Measurements from ENCODE around the gene DRG2.

Gene DRG2

DNA sequence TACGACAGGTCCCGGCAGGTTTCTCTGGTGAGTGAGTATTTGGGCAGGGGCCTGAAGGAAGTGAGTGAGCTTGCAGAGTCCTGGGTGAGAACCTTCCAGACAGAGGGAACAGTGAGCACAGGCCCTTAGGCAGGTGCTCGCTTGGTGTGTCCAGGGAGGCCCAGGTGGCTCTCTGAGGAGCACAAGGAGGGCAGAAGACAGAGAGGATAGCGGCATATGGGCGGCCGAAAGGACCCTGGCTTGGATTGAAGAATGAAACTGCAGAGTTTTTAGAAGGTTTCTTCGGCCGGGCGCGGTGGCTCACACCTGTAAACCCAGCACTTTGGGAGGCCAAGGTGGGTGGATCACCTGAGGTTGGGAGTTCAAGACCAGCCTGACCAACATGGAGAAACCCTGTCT is 6.7 kb downstream of the DRG2 start:
- H3K4me3 ChIP-seq (ENCODE audit: low read depth, low read length): no peak overlapping the region
- DNase-seq (ENCODE audit: low read depth): no peak
- TF ChIP-seq, protein P1, sequence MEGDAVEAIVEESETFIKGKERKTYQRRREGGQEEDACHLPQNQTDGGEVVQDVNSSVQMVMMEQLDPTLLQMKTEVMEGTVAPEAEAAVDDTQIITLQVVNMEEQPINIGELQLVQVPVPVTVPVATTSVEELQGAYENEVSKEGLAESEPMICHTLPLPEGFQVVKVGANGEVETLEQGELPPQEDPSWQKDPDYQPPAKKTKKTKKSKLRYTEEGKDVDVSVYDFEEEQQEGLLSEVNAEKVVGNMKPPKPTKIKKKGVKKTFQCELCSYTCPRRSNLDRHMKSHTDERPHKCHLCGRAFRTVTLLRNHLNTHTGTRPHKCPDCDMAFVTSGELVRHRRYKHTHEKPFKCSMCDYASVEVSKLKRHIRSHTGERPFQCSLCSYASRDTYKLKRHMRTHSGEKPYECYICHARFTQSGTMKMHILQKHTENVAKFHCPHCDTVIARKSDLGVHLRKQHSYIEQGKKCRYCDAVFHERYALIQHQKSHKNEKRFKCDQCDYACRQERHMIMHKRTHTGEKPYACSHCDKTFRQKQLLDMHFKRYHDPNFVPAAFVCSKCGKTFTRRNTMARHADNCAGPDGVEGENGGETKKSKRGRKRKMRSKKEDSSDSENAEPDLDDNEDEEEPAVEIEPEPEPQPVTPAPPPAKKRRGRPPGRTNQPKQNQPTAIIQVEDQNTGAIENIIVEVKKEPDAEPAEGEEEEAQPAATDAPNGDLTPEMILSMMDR (IDR thresholded peaks at IDR 0.05; ENCODE audit: insufficient read depth, low read depth, low read length, missing control alignments): no peak

DNA sequence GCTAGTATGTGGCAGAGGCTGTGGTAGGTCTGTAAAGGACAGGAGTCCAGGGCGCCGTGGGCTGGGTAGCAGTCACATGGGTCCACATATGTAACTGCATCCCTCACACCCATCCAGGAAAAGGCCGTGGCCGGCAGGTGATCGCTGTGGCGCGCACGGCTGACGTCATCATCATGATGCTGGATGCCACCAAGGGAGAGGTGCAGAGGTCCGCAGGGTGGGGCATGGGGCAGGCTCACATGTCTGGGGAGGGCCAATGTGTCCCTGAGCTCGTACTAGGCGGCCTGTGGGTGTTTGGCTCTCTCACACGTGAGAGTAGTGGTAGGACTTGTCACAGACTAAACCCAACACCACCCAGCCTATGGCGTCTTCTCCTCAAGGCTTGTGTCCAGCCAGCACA is 11.8 kb downstream of the DRG2 start:
- H3K4me3 ChIP-seq (ENCODE audit: low read depth, low read length): no peak overlapping the region
- TF ChIP-seq, protein P1 (IDR thresholded peaks at IDR 0.05; ENCODE audit: insufficient read depth, low read depth, low read length, missing control alignments): no peak
- DNase-seq (ENCODE audit: low read depth): no peak

DNA sequence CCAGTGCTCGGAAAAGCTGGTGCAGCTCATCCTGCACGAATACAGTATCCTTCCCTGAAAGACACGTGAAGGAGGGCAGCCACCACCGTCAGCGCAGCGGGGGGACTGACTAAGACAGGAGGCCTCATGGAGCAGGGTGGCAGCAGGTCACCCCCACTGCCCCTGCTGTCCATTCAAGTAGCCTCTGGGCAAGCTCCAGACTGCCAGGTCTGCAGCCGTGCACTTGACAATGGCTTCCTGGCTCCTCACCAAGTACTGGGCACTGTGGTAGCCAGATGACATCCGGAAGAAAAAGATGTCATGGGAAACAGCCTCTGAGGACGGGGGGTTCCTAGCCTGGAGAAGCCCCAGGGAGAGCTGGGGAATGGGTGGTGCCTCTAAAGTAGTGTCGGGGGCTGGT is 12.9 kb downstream of the DRG2 start:
- H3K4me3 ChIP-seq (ENCODE audit: low read depth, low read length): no peak overlapping the region
- no peak for DNase-seq (ENCODE audit: low read depth)
- TF ChIP-seq, protein P1 (IDR thresholded peaks at IDR 0.05; ENCODE audit: insufficient read depth, low read depth, low read length, missing control alignments): no peak

DNA sequence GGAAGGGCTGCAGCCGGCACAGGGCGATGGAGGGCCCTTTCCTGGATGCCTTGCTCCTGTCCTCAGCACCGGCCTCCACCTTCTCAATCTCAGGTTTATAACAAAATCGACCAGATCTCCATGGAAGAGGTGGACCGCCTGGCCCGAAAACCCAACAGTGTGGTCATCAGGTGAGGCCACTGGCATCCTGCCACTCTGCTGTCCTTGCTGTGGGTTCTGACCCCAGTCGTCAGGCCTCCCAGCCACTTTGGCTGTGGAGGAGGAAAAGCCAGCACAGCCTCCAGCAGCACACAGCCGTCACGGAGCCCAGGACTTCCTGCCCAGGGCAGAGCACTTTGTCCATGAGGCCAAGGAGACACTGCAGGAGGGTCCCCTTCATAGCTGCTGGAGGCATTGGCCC is 14.1 kb downstream of the DRG2 start:
- DNase-seq (ENCODE audit: low read depth): no peak
- no peak overlapping the region for H3K4me3 ChIP-seq (ENCODE audit: low read depth, low read length)
- TF ChIP-seq, protein P1 (IDR thresholded peaks at IDR 0.05; ENCODE audit: insufficient read depth, low read depth, low read length, missing control alignments): no peak

DNA sequence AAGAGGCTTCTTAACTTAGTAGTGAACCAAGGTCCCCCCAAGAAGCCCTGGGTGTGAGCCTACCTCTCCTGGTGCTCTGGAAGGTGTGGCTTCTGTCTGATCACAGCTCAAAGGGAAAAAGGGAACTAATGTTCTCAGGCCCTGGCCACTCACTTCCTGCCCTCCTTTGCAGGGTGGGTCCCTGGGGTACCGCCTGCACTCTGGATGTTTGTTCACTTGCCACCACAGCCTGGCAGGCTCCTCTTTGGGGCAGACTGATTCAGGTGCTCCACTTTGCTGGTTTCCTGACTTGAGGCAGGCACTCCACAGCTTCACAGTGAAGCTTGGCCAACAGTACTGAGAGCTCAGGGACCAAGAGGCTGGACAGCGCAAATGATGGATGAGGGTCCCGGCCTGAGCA is 14.9 kb downstream of the DRG2 start:
- H3K4me3 ChIP-seq (ENCODE audit: low read depth, low read length): no peak overlapping the region
- no peak for DNase-seq (ENCODE audit: low read depth)
- TF ChIP-seq, protein P1 (IDR thresholded peaks at IDR 0.05; ENCODE audit: insufficient read depth, low read depth, low read length, missing control alignments): no peak

DNA sequence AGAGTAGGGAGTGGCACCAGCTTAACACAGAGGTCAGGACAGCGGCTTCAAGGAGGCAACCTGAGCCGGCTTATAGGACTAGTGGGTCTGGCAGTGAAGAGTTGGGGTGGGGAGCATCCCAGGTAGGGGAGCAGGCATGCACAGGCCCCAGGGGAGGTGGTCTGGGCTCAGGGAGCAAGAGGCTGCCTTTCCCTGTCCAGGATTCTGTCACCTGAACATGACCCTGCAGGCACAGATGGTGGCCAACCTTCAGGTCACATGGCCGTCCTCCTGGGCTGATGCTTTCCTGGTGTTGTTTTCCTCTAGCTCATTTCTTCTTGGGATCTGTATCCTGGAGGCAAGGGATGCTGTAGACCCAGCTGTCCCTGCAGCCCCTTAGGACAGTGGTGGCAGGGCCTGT is 17.3 kb downstream of the DRG2 start:
- DNase-seq (ENCODE audit: low read depth): no peak
- no peak overlapping the region for H3K4me3 ChIP-seq (ENCODE audit: low read depth, low read length)
- TF ChIP-seq, protein P1 (IDR thresholded peaks at IDR 0.05; ENCODE audit: insufficient read depth, low read depth, low read length, missing control alignments): no peak

DNA sequence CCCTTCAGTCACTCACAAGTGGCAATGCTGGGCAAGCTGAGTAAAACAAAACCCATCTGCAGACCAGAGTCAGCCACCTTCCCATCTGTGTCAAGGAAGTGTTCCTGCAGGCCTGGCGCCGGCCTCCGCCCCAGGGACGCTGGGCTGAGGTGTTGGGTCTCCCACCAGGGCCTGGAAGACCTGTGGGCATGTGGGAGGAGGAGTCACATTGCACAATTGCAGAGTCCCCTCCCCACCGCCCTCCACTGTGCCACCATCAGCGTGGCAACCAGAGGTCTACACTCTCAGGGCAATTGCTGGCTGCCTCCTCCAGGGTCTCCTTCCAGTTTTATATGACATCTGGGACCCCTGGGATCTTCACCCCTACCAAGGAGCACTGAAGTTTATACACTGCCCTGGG is 17.8 kb downstream of the DRG2 start:
- H3K4me3 ChIP-seq (ENCODE audit: low read depth, low read length): no peak overlapping the region
- no peak for DNase-seq (ENCODE audit: low read depth)
- TF ChIP-seq, protein P1 (IDR thresholded peaks at IDR 0.05; ENCODE audit: insufficient read depth, low read depth, low read length, missing control alignments): no peak

All from GM12865 (cell line).